Neural cell (in vitro differentiated cells): ENCODE measurements around the gene MAML3. TPM values are rescaled to one million over a fixed set of nuclear protein-coding genes. Genes with fewer than 3 reads are reported as not detected.

Source experiments
- H2AFZ ChIP-seq: fragments of 200-600, 300-800 bp; sonication (generic), shearing (Covaris generic); 2 replicates; pipeline ENCODE4 v1.6.0; 2014; ENCODE audit warnings: low read depth, mild to moderate bottlenecking, antibody characterized with exemption, low read length, moderate library complexity
- H3F3A ChIP-seq: fragments of 200-600 bp; shearing (Covaris generic); 2 replicates; pipeline ENCODE4 v1.6.1; 2016; ENCODE audit warnings: mild to moderate bottlenecking, moderate library complexity, mixed read lengths, antibody characterized with exemption, low read length; ENCODE audit not compliant: insufficient read depth, poor library complexity, severe bottlenecking
- H3K27ac ChIP-seq: fragments of 200-600, 300-800 bp; sonication (generic), shearing (Covaris generic); 2 replicates; pipeline ENCODE4 v1.5.1; 2014; ENCODE audit warnings: mild to moderate bottlenecking, low read length, moderate library complexity
- H3K27me3 ChIP-seq: fragments of 300-800, 200-600 bp; sonication (generic), shearing (Covaris generic); 2 replicates; pipeline ENCODE4 v1.6.0; 2014; ENCODE audit warnings: mild to moderate bottlenecking, low read depth, low read length, moderate library complexity; ENCODE audit not compliant: insufficient read depth
- H3K36me3 ChIP-seq: fragments of 300-800, 200-600 bp; sonication (generic), shearing (Covaris generic); 2 replicates; pipeline ENCODE4 v1.5.1; 2014; ENCODE audit warnings: mild to moderate bottlenecking, antibody characterized with exemption, low read length, moderate library complexity; ENCODE audit not compliant: insufficient read depth
- H3K4me2 ChIP-seq: fragments of 300-800, 200-600 bp; sonication (generic), shearing (Covaris generic); 2 replicates; pipeline ENCODE4 v1.6.0; 2014; ENCODE audit warnings: mild to moderate bottlenecking, low read length
- H3K4me3 ChIP-seq: fragments of 300-800, 200-600 bp; sonication (generic), shearing (Covaris generic); 2 replicates; pipeline ENCODE4 v1.5.1; 2014; ENCODE audit warnings: mild to moderate bottlenecking, low read length, moderate library complexity
- H3K79me2 ChIP-seq: fragments of 200-600 bp; shearing (Covaris generic); replicated peaks from 2 replicates; pipeline ENCODE4 v1.6.0; 2014; ENCODE audit warnings: mild to moderate bottlenecking, low read length, moderate library complexity; ENCODE audit not compliant: insufficient read depth
- H3K9ac ChIP-seq: fragments of 300-800, 200-600 bp; sonication (generic), shearing (Covaris generic); 2 replicates; pipeline ENCODE4 v1.6.1; 2016; ENCODE audit warnings: mild to moderate bottlenecking, low read length, mixed read lengths
- H3K9me2 ChIP-seq: fragments of 200-600 bp; shearing (Covaris generic); 2 replicates; pipeline ENCODE4 v1.6.1; 2016; ENCODE audit warnings: mild to moderate bottlenecking, low read length, mixed read lengths; ENCODE audit not compliant: insufficient read depth
- H3K9me3 ChIP-seq: fragments of 200-600, 300-800 bp; sonication (generic), shearing (Covaris generic); 2 replicates; pipeline ENCODE4 v1.6.1; 2016; ENCODE audit warnings: mild to moderate bottlenecking, mixed run types, low read length, moderate library complexity, mixed read lengths
- H4K20me1 ChIP-seq: fragments of 200-600 bp; shearing (Covaris generic); 2 replicates; pipeline ENCODE4 v1.6.1; 2016; ENCODE audit warnings: mild to moderate bottlenecking, mixed run types; ENCODE audit not compliant: insufficient read depth
- CTCF ChIP-seq: fragments of 450-650 bp; IDR thresholded peaks from 2 replicates; pipeline ENCODE4 v1.5.1; 2014; ENCODE audit warnings: antibody characterized with exemption, mild to moderate bottlenecking, moderate library complexity; ENCODE audit not compliant: poor library complexity, severe bottlenecking
- EP300 ChIP-seq: fragments of 450-650 bp; conservative IDR thresholded peaks from 2 replicates; pipeline ENCODE4 v1.6.1; 2014; ENCODE audit warnings: antibody characterized with exemption, mild to moderate bottlenecking, moderate library complexity; ENCODE audit not compliant: poor library complexity, severe bottlenecking
- EZH2 ChIP-seq: fragments of 200-600, 300-800 bp; shearing (Covaris generic), sonication (generic); IDR thresholded peaks from 2 replicates; pipeline ENCODE4 v1.6.1; 2014; ENCODE audit warnings: antibody characterized with exemption, low read length, borderline replicate concordance, mild to moderate bottlenecking; ENCODE audit not compliant: insufficient read depth, poor library complexity, severe bottlenecking
- MXI1 ChIP-seq: fragments of 450-650 bp; conservative IDR thresholded peaks from 2 replicates; pipeline ENCODE4 v1.6.1; 2014; ENCODE audit warnings: antibody characterized with exemption, mild to moderate bottlenecking; ENCODE audit not compliant: poor library complexity, severe bottlenecking
- POLR2AphosphoS5 ChIP-seq: IDR thresholded peaks from 2 replicates; pipeline ENCODE4 v1.6.1; 2012
- RAD21 ChIP-seq: fragments of 450-650 bp; conservative IDR thresholded peaks from 2 replicates; pipeline ENCODE4 v1.6.1; 2014; ENCODE audit warnings: antibody characterized with exemption, mild to moderate bottlenecking, moderate library complexity
- REST ChIP-seq: IDR thresholded peaks from 2 replicates; pipeline ENCODE4 v1.6.1; 2012; ENCODE audit warnings: borderline replicate concordance
- SMC3 ChIP-seq: fragments of 450-650 bp; conservative IDR thresholded peaks from 2 replicates; pipeline ENCODE4 v1.6.1; 2014; ENCODE audit warnings: antibody characterized with exemption, mild to moderate bottlenecking, moderate library complexity; ENCODE audit not compliant: poor library complexity
- TAF1 ChIP-seq: IDR thresholded peaks from 2 replicates; pipeline ENCODE4 v1.6.1; 2012; ENCODE audit warnings: low read depth
- polyA plus RNA-seq: library from polyadenylated mRNA; depleted of rRNA; stranded (reverse); fragments of >200 nt; gene quantifications from 2 replicates; pipeline ENCODE4 v1.2.3, GENCODE V29; 2014

Gene MAML3
- polyA plus RNA-seq, 1 donor from 2014 or later, result 10.2 TPM

- Histone ChIP-seq H3K27ac (no peak overlapping the region), H3K36me3 (no peaks in the 10 kb centered on the region), H3K27me3 (no peaks in the 10 kb centered on the region), H3F3A (no peaks in the 10 kb centered on the region), H3K79me2 (peaks cover 7% of the 10 kb centered on the region), H4K20me1 (no peaks in the 10 kb centered on the region), H3K9ac (no peak overlapping the region), H3K9me2 (no peaks in the 10 kb centered on the region), H3K9me3 (no peaks in the 10 kb centered on the region), H2AFZ (no peak overlapping the region), H3K4me2 (no peak overlapping the region), H3K4me3 (no peak overlapping the region)
- TF ChIP-seq CTCF (no peak), RAD21 (no peak)
These were observed 284.2 kb downstream of the MAML3 start for GRCh38 chr4:139869810-139870209.

- Histone ChIP-seq H4K20me1 (no peaks in the 10 kb centered on the region), H3K27ac (no peak overlapping the region), H3K9ac (no peak overlapping the region), H3K36me3 (no peaks in the 10 kb centered on the region), H3K4me2 (no peak overlapping the region), H3K9me3 (no peaks in the 10 kb centered on the region), H3K79me2 (peaks cover 7% of the 10 kb centered on the region), H3F3A (no peaks in the 10 kb centered on the region), H3K4me3 (no peak overlapping the region), H3K9me2 (no peaks in the 10 kb centered on the region), H3K27me3 (no peaks in the 10 kb centered on the region), H2AFZ (no peak overlapping the region)
- TF ChIP-seq POLR2AphosphoS5, result peak; percentile 29
- TF ChIP-seq EZH2, result no peak
- no peak for TF ChIP-seq MXI1
- TF ChIP-seq SMC3, result no peak
These were observed 287.6 kb downstream of the MAML3 start for GRCh38 chr4:139866276-139866962.

- Histone ChIP-seq H3K4me2 (no peak overlapping the region), H3K9me2 (no peaks in the 10 kb centered on the region), H2AFZ (no peak overlapping the region), H3K27me3 (no peaks in the 10 kb centered on the region), H3K4me3 (no peak overlapping the region), H3K27ac (no peak overlapping the region), H3K9ac (no peak overlapping the region), H3K36me3 (no peaks in the 10 kb centered on the region), H4K20me1 (no peaks in the 10 kb centered on the region), H3K79me2 (peaks cover 7% of the 10 kb centered on the region), H3K9me3 (no peaks in the 10 kb centered on the region), H3F3A (no peaks in the 10 kb centered on the region)
- TF ChIP-seq REST, result no peak
- no peak for TF ChIP-seq POLR2AphosphoS5
- TF ChIP-seq CTCF, result no peak
- TF ChIP-seq MXI1, result no peak
- no peak for TF ChIP-seq EP300
- TF ChIP-seq EZH2, result no peak
- TF ChIP-seq RAD21, result no peak
- no peak for TF ChIP-seq SMC3
- TF ChIP-seq TAF1, result no peak
These were observed 288.4 kb downstream of the MAML3 start for GRCh38 chr4:139865537-139865936.
